Transverse colon (tissue), 4 donors: ENCODE measurements around the gene RRP1B. TPM values are rescaled to one million over a fixed set of nuclear protein-coding genes. Genes with fewer than 3 reads are reported as not detected.
"Not testable (repeated sequence)": the region's sequence is repeated elsewhere in the genome, so short reads cannot be mapped to it uniquely, and the experiment has no call there.

Source experiments
- DNase-seq: peaks from one replicate; pipeline ENCODE4 v3.0.0-alpha.2; 2019
- H3K27ac ChIP-seq, 4 donors: fragments of 200-600 bp; sonication (generic); 2 replicates each; pipeline ENCODE4 v1.5.1; 2016 to 2018; ENCODE audit warnings: inconsistent platforms in 4 of 4
- H3K27me3 ChIP-seq: fragments of 200-600 bp; sonication (generic); 2 replicates; pipeline ENCODE4 v1.5.1; 2017; ENCODE audit warnings: inconsistent platforms
- H3K36me3 ChIP-seq, 4 donors: fragments of 200-600 bp; sonication (generic); 2 replicates each; pipeline ENCODE4 v1.5.1; 2017 to 2019; ENCODE audit warnings: inconsistent platforms in 4 of 4
- H3K4me1 ChIP-seq, 4 donors: fragments of 200-600 bp; sonication (generic); 2 replicates each; pipeline ENCODE4 v1.5.1; 2017 to 2020; ENCODE audit warnings: inconsistent platforms in 4 of 4
- H3K4me3 ChIP-seq, 4 donors: fragments of 200-600 bp; sonication (generic); 1 replicate in 1 of 4; 2 replicates in 3 of 4; pipeline versions ENCODE4 v1.5.1 to v1.6.1; 2017 to 2019; ENCODE audit warnings: inconsistent platforms in 4 of 4
- H3K9me3 ChIP-seq, 2 donors: fragments of 200-600 bp; sonication (generic); 2 replicates each; pipeline ENCODE4 v1.5.1; 2017 to 2019; ENCODE audit warnings: inconsistent platforms in 2 of 2
- CTCF ChIP-seq, 5 experiments: fragments of 200-600 bp in 3 of 5; fragments of 450-650 bp in 2 of 5; sonication (generic) in 3 of 5; IDR thresholded peaks; 1 replicate in 2 of 5; 2 replicates in 3 of 5; pipeline ENCODE4 v1.5.1; 2016 to 2017; ENCODE audit warnings: antibody characterized with exemption in 5 of 5, inconsistent platforms in 3 of 5, mild to moderate bottlenecking in 2 of 5, moderate library complexity in 1 of 5
- EP300 ChIP-seq: sonication (generic); formaldehyde crosslinking; IDR thresholded peaks from one replicate; pipeline ENCODE4 v1.6.1; 2017; ENCODE audit warnings: antibody characterized with exemption, low read depth
- POLR2A ChIP-seq: fragments of 450-650 bp; IDR thresholded peaks from one replicate; pipeline ENCODE4 v1.6.1; 2016; ENCODE audit warnings: antibody characterized with exemption, mild to moderate bottlenecking, moderate library complexity
- POLR2AphosphoS5 ChIP-seq, 3 donors: sonication (generic); formaldehyde crosslinking; IDR thresholded peaks; one replicate each; pipeline ENCODE4 v1.6.1; 2016; ENCODE audit warnings: antibody characterized with exemption in 3 of 3
- WGBS, 2 donors: methylation state at CpG; one replicate each; pipeline ENCODE4 v1.1.5; 2018; ENCODE audit warnings: low coverage in 1 of 2; 5-methylcytosine and 5-hydroxymethylcytosine counted together
- in situ Hi-C, 4 donors: fragments of 200-750 bp; cut with MboI; loops; one replicate each; pipeline versions ENCODE4 v1.15.0 to v1.15.1; 2017; ENCODE audit warnings: low sequenced_read_pairs in 3 of 4, low pct_ligation_motif_present in 1 of 4, low pct_unique_long_range_greater_than_20kb in 1 of 4
- intact Hi-C: fragments of 100-400 bp; cut with DNase I; formaldehyde crosslinking; loops from one replicate; pipeline ENCODE4 v1.15.1; 2023; ENCODE audit warnings: low total_unique reads
- total RNA-seq, 4 donors: library from RNA; depleted of rRNA; stranded (reverse); fragments of >200 nt; gene quantifications; one replicate each; pipeline ENCODE4 v1.1.0, GENCODE V29; 2016

RRP1B gene
- total RNA-seq, 4 donors from 2014 or later, result 6.0 to 15.4 (median 12.0) TPM

- intact Hi-C loops, result no loop called here
- 44 to 67% methylated on average over 1 to 13 of the region's 13 CpGs for WGBS, 2 donors
- TF ChIP-seq POLR2A, result peak; percentile 67
- TF ChIP-seq CTCF (IDR thresholded peaks at IDR 0.05), result peak in 1 of 5 experiments; percentile 38
- TF ChIP-seq POLR2AphosphoS5 (IDR thresholded peaks at IDR 0.05), result peak in 2 of 3 donors; percentile 47 to 77
- TF ChIP-seq EP300, result peak; percentile 39
- peak; percentile 89 for DNase-seq
- Histone ChIP-seq H3K4me3 (peak overlapping the region in 1 of 4 donors; percentile 35), H3K27ac (peak overlapping the region; percentile 85 to 89 (median 86)), H3K36me3 (no peaks in the 10 kb centered on the region), H3K4me1 (peaks cover 0 to 30% (median 9%) of the 10 kb centered on the region in 4 donors), H3K27me3 (no peaks in the 10 kb centered on the region), H3K9me3 (no peaks in the 10 kb centered on the region)
- in situ Hi-C loops, result no loop called here
These were observed 53.0 kb downstream of the RRP1B start for GRCh38 chr21:43712268-43712942.

- in situ Hi-C loops, H3K36me3 ChIP-seq, intact Hi-C loops, DNase-seq, H3K27me3 ChIP-seq, H3K9me3 ChIP-seq, H3K4me3 ChIP-seq: not testable (repeated sequence)
- Histone ChIP-seq H3K4me1 (peaks cover under 1 to 31% (median 9%) of the 10 kb centered on the region in 4 donors), H3K27ac (peak overlapping the region; percentile 85 to 89 (median 86))
- WGBS, 2 donors, result 81% methylated on average over 6 of the region's 6 CpGs; no CpG with 5 or more reads in 1 of the 2 donors
These were observed 53.8 kb downstream of the RRP1B start for GRCh38 chr21:43713123-43713522.

GRCh38 chr21:43716376-43717165 lies 57.2 kb downstream of the RRP1B start:
- Histone ChIP-seq H3K27ac (peak overlapping the region in 2 of 4 donors; percentile 18 to 50), H3K4me1 (peaks cover 17 to 46% (median 29%) of the 10 kb centered on the region in 4 donors), H3K27me3 (no peaks in the 10 kb centered on the region), H3K9me3 (no peaks in the 10 kb centered on the region), H3K4me3 (no peak overlapping the region), H3K36me3 (no peaks in the 10 kb centered on the region)
- intact Hi-C loops (no loop called here), in situ Hi-C loops (no loop called here)
- DNase-seq, result peak; percentile 61
- TF ChIP-seq POLR2A (no peak), POLR2AphosphoS5 (IDR thresholded peaks at IDR 0.05) (no peak), CTCF (IDR thresholded peaks at IDR 0.05) (no peak), EP300 (no peak)
- 65 to 87% methylated on average over 7 to 12 of the region's 12 CpGs for WGBS, 2 donors

- intact Hi-C loops (no loop called here), in situ Hi-C loops (no loop called here)
- 78 to 100% methylated on average over 1 to 13 of the region's 13 CpGs for WGBS, 2 donors
- H3K4me3 ChIP-seq, result no peak overlapping the region
- H3K9me3 ChIP-seq, result no peaks in the 10 kb centered on the region
- no peaks in the 10 kb centered on the region for H3K27me3 ChIP-seq
- peak overlapping the region in 2 of 4 donors; percentile 18 to 46 for H3K27ac ChIP-seq
- no peak for DNase-seq
- H3K36me3 ChIP-seq, result no peaks in the 10 kb centered on the region
- peaks cover 18 to 51% (median 31%) of the 10 kb centered on the region in 4 donors for H3K4me1 ChIP-seq
- no peak for TF ChIP-seq EP300
- no peak for TF ChIP-seq CTCF (IDR thresholded peaks at IDR 0.05)
- no peak for TF ChIP-seq POLR2AphosphoS5 (IDR thresholded peaks at IDR 0.05)
- no peak for TF ChIP-seq POLR2A
These were observed 58.0 kb downstream of the RRP1B start for GRCh38 chr21:43717166-43717853.
